GM21723 (cell line): ENCODE measurements around the gene FARS2.

Source experiments
- ATAC-seq: cut with Tn5 transposase; IDR thresholded peaks from one replicate; pipeline ENCODE4 v1.9.1; 2021; ENCODE audit warnings: mild to moderate bottlenecking, moderate library complexity; ENCODE audit not compliant: unreplicated experiment

FARS2 gene

DNA sequence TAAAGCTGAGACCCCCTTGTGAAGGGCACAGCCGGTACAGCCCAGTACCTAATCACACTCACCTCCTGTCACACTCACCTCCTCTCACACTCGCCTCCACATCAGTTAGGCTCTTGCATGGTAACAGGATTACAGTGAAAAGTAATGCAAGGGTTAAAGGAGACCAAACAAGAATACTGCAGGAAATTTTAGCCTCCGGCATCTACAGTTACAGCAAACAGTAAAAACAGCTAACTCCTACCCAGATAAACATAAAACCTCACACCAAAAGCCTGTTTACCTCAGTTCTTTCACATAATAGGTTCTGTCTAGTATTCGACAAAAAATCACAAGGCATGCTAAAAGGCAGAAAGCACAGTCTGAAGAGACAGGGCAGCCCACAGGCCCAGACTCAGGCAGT lies 55.6 kb downstream of the FARS2 start:
- no peak for ATAC-seq

DNA sequence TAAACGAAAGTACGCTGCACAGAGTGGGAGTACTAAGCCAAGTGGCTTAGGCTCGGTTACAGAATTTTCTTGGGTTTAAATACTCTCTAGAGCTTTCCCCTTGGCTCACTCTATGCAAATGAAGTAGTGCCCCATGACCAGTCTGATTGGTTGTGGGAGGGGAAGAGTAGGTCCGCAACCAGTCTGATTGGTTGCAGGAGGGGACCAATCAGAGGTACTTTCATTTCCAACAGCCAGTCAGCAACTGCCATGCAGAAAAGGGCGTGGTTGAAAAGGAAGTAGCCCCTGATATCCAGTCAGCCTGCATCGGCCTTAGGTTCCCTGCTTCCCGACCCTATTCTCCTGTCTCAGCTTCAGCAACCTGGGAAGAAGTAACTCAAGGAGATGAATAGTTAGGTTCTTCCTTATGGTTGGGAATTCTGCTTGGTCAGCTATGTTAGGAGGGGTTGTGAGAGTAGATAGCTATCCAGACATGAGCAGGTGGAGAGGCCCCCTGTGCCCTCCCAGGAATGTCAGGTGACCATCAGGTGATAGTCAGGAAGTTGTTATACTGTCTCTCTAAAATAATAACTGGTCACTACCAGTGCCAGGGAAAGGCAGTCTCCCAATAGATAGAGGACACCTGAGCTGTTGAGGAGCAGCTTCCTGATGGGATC lies 57.4 kb downstream of the FARS2 start:
- ATAC-seq, result no peak

DNA sequence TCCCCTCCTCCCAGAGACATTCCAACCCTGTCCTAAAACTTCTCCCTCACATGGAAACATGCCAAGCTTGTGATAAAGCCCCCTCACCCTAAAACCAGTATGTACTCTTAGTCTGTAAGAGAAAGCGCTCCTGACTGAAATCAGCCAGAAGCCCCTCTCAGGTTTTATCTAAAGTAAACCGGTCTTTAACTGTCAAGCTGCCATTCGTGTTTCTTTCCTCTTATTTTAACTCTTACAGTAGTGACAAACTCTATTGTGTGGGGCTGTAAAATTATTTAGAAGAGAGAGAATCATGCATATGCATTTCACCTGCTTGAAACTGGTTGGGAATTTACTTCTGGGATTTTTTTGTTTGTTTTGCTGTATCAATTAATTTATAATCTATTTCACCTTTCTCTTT lies 62.7 kb downstream of the FARS2 start:
- no peak for ATAC-seq

- ATAC-seq, result no peak
Measured at GRCh38 chr6:5325173-5325572, 63.9 kb downstream of the FARS2 start.

DNA sequence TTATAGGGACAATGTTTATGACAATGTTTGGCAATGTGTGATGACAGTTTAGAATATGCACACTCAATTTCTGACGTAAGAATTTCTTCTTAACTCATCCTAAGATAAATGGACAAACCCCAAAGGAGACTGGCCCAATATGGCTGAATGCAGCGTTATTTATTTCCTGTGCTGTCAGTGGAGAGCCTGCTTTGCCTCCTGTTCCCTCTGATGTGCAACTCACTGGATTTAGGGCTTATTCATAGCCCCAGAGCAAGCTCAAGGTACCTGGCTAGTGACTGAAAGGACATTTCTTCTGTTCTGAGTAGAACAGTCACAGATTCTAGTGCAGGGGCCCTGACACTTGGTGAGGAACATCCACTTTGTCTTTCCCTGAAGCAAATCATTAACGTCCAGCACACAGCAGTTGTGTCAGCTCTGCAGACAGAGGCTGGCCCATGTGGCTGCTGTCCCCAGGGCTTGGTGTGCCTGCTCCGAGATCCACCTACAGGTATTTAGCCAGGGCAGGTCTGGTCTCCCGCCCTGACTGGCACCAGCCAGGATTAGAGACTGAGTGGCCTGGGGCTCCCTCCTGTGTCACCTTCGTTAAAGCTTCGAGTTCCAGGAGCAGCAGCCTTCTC lies 64.8 kb downstream of the FARS2 start:
- ATAC-seq, result no peak

- no peak for ATAC-seq
Measured at GRCh38 chr6:5328800-5329199, 67.5 kb downstream of the FARS2 start.

- ATAC-seq, result no peak
Measured at GRCh38 chr6:5331845-5332442, 70.6 kb downstream of the FARS2 start.

GRCh38 chr6:5333658-5334057 lies 72.3 kb downstream of the FARS2 start:
- ATAC-seq, result no peak

- no peak for ATAC-seq
Measured at GRCh38 chr6:5334341-5334740, 73.0 kb downstream of the FARS2 start.

- ATAC-seq, result peak; percentile 44
Measured at GRCh38 chr6:5335020-5335419, 73.7 kb downstream of the FARS2 start.

- no peak for ATAC-seq
Measured at GRCh38 chr6:5337573-5337972, 76.3 kb downstream of the FARS2 start.

- peak; percentile 52 for ATAC-seq
Measured at GRCh38 chr6:5338177-5338960, 77.1 kb downstream of the FARS2 start.

- ATAC-seq, result no peak
Measured at GRCh38 chr6:5339786-5340185, 78.5 kb downstream of the FARS2 start.

GRCh38 chr6:5341845-5342244 lies 80.5 kb downstream of the FARS2 start:
- ATAC-seq, result no peak

GRCh38 chr6:5343998-5344397 lies 82.7 kb downstream of the FARS2 start:
- ATAC-seq, result no peak

- no peak for ATAC-seq
Measured at GRCh38 chr6:5345324-5345723, 84.0 kb downstream of the FARS2 start.

- no peak for ATAC-seq
Measured at GRCh38 chr6:5351552-5352210, 90.4 kb downstream of the FARS2 start.

DNA sequence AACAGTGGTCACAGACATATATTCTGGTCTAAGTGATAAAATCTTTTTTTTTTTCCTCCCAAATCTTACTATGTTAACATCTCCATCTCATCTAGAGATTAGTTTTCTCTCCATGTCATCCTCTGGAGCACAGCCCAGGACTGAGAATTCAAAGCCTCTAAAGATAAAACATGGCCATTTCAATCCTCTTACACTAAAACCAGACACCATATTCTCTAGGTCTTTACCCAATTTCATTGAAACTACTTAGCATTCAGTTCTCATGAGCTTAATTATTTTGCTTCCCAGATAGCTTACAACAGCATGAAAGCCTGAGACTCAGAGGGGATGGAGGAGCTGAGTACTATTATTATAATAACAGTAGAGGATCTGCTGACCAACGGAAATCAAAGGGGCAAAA lies 92.7 kb downstream of the FARS2 start:
- no peak for ATAC-seq

GRCh38 chr6:5357486-5357885 lies 96.2 kb downstream of the FARS2 start:
- no peak for ATAC-seq

DNA sequence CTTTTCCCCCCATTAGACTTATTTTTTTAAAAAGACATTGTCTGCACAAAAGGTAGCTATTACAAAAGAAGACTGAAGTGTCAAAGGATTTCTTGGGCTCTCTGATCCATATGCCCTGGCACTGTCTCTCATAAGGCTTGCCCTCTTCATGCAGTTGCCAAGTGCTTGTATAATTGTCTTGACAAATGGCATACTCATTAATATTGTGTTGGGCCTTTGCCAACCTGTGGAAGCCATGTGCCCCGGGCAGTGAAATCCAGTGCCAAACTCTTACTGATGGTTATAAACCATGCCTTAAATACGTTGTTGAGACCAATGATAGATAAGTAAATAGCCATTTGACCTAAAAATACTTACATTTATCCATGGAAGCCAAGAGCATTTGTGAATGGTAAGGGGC lies 98.1 kb downstream of the FARS2 start:
- no peak for ATAC-seq

DNA sequence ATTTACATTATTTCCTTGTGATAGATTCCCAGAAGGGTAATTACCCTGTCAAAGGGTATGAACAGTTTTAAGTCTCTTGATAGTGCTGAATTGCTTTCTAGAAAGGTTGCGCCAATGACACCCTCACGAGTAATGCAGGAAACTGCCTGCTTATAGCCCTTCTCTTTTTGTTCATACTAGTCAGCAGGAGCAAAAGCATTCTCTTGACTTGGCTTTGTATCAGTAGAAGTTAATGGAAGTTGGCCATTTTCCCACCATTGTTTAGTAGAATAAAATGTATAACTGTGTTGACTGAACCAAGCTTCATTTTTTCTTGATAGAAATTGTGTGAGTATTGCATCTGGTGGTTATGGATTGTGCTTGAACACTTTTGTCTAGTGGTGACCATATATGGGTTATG lies 100.1 kb downstream of the FARS2 start:
- ATAC-seq, result no peak
